ENCODE data around the gene CHRNB1. TPM values are rescaled to one million over a fixed set of nuclear protein-coding genes. Genes with fewer than 3 reads are reported as not detected.

The CHRNB1 gene
- total RNA-seq, 2 experiments from 2014 or later = 1.6 to 2.2 TPM

GRCh38 chr17:7448461-7448860, 3.6 kb downstream of the CHRNB1 start:
- Mint-ChIP-seq H3K27me3 (peaks cover 37% of the 10 kb centered on the region), H3K4me1 (ENCODE audit: low read depth) (peaks cover 23% of the 10 kb centered on the region), H3K4me3 (no peak overlapping the region), H3K27ac (no peak overlapping the region), H3K9me3 (no peaks in the 10 kb centered on the region), H3K36me3 (ENCODE audit: low read depth) (no peaks in the 10 kb centered on the region)
- POLR2A ChIA-PET = interaction anchor here (0.7 to 2.4 kb wide), 3 partner anchors 12 to 240 kb away, joined by 3 to 8 read pairs (median 3); partner anchors contain the start of genes TMEM102 and WRAP53
- Histone ChIP-seq H3K27ac (ENCODE audit: low read depth in 1 of 2, low read length in 2 of 2) (no peak overlapping the region), H3K4me1 (ENCODE audit: insufficient read depth, low read length) (peaks cover 25% of the 10 kb centered on the region), H3K36me3 (ENCODE audit: insufficient read depth, low read length) (no peaks in the 10 kb centered on the region), H3K4me3 (ENCODE audit: low read length) (no peak overlapping the region), H3K9me3 (ENCODE audit: control insufficient read depth in 1 of 2, insufficient read depth in 1 of 2, low read length in 2 of 2) (peaks cover 0 to 19% of the 10 kb centered on the region in 2 experiments), H3K27me3 (ENCODE audit: control insufficient read depth in 1 of 2, insufficient read depth in 2 of 2, low read length in 2 of 2) (peaks cover 38 to 39% of the 10 kb centered on the region in 2 experiments)
- no peak for DNase-seq
- ATAC-seq (ENCODE audit: poor library complexity) = no peak
- no peak for TF ChIP-seq CTCF (IDR thresholded peaks at IDR 0.05)
- intact Hi-C loops (cut with DNase I, micrococcal nuclease) = no loop called here
- CTCF ChIA-PET = interaction anchor here (0.7 to 1.2 kb wide), 2 partner anchors 12 to 75 kb away, joined by 4 read pairs; no protein-coding TSS in a partner anchor

- ATAC-seq (ENCODE audit: poor library complexity) = no peak
- H3K27ac Mint-ChIP-seq = peak overlapping the region; percentile 43
These were observed 15.2 kb downstream of the CHRNB1 start for GRCh38 chr17:7459961-7460545.

More at GRCh38 chr17:7459961-7460545, 15.2 kb downstream of the CHRNB1 start:
- H3K4me3 Mint-ChIP-seq = peak overlapping the region; percentile 56
- CTCF ChIA-PET = interaction anchor here (0.7 to 2.2 kb wide), 2 partner anchors 23 to 55 kb away, joined by 5 to 7 read pairs; no protein-coding TSS in a partner anchor
- H3K27ac ChIP-seq (ENCODE audit: low read depth in 1 of 2, low read length in 2 of 2) = no peak overlapping the region
- no peak for TF ChIP-seq CTCF (IDR thresholded peaks at IDR 0.05)
- POLR2A ChIA-PET = interaction anchor here (1.8 to 12.5 kb wide), 3 partner anchors 18 to 124 kb away, joined by 5 to 137 read pairs (median 6); partner anchors contain the start of genes MPDU1, SLC35G6, TMEM102 and ZBTB4
- no peaks in the 10 kb centered on the region for H3K9me3 Mint-ChIP-seq
- H3K4me1 Mint-ChIP-seq (ENCODE audit: low read depth) = peaks cover 23% of the 10 kb centered on the region
- H3K36me3 ChIP-seq (ENCODE audit: insufficient read depth, low read length) = peaks cover 27% of the 10 kb centered on the region
- peaks cover 29% of the 10 kb centered on the region for H3K36me3 Mint-ChIP-seq (ENCODE audit: low read depth)
- no peak overlapping the region for H3K4me3 ChIP-seq (ENCODE audit: low read length)
- no peak for DNase-seq
- H3K4me1 ChIP-seq (ENCODE audit: insufficient read depth, low read length) = peaks cover 11% of the 10 kb centered on the region
- H3K27me3 Mint-ChIP-seq = no peaks in the 10 kb centered on the region
- intact Hi-C loops (cut with DNase I, micrococcal nuclease) = loop anchor here in 1 of 2 experiments (2.0 kb wide), 1 partner anchor 17 kb away; no protein-coding TSS in a partner anchor
- no peaks in the 10 kb centered on the region for H3K27me3 ChIP-seq (ENCODE audit: control insufficient read depth in 1 of 2, insufficient read depth in 2 of 2, low read length in 2 of 2)
- H3K9me3 ChIP-seq (ENCODE audit: control insufficient read depth in 1 of 2, insufficient read depth in 1 of 2, low read length in 2 of 2) = no peaks in the 10 kb centered on the region
